T-helper 9 cell (primary cell): ENCODE measurements around the gene GP9.

Experiments used
- DNase-seq: peaks from one replicate; pipeline ENCODE4 v3.0.0-alpha.2; 2020

The GP9 gene

GRCh38 chr3:129030611-129031010 lies 30.0 kb upstream of the GP9 start:
- DNase-seq: no peak

- no peak for DNase-seq
Measured at GRCh38 chr3:129031476-129032215, 28.9 kb upstream of the GP9 start.

GRCh38 chr3:129032716-129033115 lies 27.9 kb upstream of the GP9 start:
- DNase-seq: no peak

DNA sequence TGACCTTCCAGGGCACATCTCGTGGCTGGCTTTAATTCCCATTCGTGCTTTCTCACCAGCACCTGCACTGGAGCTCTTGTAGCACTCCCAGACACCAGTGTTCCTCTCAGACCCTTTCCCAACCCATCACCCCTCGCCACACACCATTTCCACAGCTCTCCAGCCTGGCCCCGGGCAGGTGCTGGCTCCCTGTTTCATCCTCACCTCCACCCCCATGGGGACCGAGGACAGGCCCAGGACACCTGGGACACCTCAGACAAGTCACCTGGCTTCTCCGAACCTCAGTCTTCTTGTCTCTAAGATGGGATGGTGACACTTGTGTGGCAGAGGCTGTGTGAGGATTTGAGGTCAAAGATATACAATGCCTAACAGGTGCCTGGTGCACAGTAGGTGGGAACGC lies 27.4 kb upstream of the GP9 start:
- no peak for DNase-seq

DNA sequence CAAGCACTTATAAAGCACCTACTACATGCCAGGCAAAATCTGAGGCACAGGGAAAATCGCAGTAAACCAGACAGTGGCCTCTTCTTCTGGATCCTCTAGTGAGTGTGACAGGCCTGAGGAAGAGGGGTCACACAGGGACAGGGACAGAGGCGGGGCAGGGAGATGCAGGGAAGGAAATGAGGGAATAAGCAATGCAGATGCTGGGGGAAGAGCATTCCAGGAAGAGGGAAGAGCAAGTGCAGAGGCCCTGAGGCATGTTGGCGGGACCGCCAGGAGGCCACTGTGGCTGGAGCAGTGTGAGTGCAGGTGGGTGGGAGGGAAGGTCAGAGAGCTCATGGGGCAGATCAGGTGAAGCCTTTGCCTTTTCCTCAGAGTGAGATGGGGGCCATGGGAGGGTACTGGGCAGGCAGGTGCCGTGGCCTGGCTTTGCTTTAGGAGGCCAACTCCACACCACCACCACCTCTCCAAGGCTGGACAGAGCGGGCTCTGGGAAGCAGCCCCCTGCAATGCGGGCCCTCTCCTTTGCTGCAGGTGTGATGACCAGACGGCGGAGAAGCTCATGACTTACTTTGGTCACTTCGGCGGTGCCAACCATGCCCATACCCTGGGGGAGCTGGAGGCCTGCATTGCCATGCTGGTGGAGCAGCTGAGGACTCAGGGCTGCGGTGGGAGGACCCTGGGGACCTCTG lies 26.8 kb upstream of the GP9 start:
- no peak for DNase-seq

- DNase-seq: no peak
Measured at GRCh38 chr3:129034642-129035041, 25.9 kb upstream of the GP9 start.

- no peak for DNase-seq
Measured at GRCh38 chr3:129035360-129036221, 25.0 kb upstream of the GP9 start.

DNA sequence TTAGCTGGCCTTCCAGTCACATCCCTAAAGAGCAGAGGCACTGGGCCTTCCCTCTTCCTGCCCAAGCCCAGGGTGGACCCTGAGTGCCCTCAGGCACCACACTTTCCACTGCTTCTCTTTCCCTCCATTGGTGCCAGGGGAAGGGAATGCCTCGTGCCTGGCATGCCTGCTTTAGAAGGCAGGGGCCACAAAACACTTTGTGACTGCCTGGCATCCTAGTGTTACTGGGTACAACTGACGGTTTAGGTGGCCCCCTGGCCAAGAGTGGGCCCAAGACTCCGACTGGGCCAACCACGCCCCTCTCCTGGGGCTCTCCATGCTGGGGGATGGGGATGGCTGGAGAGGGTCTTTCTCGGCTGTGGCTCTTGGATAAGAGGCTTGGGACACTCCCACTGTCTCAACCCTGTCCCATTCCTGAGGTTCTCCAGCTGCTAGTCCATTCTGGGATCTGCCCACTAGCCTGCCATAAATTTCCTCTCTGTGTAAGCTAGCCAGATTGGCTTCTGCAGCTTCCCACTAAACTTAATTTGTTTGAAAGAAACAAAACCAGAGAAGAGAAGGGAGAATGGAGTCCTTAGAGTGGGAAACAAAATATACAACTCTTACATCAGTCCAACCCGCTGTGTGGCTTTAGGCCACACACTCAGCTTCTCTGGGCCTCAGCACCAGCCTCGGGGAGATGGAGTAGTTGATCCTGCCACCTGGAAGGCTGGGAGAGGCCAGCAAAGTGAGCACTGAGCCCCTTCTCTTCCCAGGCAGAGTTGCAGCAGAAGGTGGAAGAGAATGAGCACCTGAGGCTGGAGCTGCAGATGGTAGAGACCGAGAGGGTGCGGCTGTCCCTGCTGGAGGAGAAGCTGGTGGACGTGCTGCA lies 24.1 kb upstream of the GP9 start:
- no peak for DNase-seq

GRCh38 chr3:129037093-129037419 lies 23.5 kb upstream of the GP9 start:
- DNase-seq: no peak

GRCh38 chr3:129038121-129038855 lies 22.3 kb upstream of the GP9 start:
- DNase-seq: no peak

- DNase-seq: no peak
Measured at GRCh38 chr3:129039271-129040038, 21.1 kb upstream of the GP9 start.

DNA sequence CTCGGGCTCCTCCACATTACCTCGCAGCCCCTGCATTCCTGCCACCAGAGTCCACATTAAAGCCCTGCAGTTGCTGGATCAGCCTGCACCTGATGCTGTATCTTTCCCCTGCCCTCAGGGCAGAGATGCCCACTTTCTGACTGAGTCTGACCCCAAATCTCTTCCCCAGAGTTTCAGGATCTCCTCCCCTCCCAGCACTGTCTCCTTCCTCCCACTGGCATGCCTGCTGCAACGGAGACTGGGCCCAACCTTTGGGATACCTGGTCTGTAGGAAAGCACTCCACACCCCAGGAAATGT lies 20.6 kb upstream of the GP9 start:
- DNase-seq: no peak

DNA sequence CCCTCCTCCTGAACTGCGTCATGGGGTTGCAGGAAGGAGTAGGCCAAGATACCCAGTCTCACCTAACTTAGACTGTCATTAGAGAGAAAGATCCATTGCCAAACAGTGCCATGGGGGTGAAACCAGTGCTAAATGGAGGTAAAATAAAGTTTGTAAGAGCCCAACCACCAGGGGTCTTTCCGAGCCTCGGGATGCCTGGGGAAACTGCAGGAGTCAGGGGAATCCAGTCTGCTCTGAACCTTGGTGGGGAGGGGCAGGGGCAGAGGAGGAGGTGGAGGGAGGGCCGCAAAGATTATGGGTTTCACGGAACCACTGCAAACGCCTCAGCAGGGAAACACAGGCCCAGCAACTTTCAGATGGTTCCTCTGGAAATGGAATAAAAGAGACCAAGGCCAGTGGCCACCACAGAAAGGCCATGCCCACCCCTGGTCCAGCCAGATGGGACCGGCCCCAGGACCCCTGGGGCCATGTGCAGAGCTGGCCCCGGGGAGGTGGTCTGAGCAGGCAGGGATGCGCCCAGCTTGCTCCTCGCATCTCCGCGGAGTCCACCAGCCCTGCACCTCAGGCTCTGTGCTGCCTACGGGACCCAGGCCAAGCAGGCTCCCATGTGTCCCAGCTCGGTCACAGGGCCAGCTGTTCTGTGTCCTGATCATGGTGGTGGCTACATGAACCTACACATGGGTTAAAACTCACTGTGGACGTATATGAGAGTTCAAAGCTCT lies 19.8 kb upstream of the GP9 start:
- DNase-seq: no peak

DNA sequence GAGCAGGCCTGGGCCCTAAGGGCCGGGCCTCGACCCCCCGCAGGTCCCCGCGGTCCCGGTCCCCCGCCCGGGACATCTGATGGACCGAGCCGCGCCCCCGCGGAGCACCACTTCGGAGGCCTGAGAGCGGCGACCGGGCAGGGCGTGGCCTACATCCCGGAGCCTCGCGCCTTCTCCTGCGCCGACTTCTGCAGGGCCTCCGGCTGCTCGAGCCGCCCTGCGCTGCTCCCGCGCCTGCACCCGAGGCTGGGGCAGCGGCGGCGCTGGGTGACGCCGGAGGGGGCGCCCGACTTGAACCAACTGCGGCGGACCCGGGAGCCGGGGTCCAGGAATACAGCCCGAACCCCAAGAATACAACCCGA lies 14.9 kb upstream of the GP9 start:
- DNase-seq: no peak

DNA sequence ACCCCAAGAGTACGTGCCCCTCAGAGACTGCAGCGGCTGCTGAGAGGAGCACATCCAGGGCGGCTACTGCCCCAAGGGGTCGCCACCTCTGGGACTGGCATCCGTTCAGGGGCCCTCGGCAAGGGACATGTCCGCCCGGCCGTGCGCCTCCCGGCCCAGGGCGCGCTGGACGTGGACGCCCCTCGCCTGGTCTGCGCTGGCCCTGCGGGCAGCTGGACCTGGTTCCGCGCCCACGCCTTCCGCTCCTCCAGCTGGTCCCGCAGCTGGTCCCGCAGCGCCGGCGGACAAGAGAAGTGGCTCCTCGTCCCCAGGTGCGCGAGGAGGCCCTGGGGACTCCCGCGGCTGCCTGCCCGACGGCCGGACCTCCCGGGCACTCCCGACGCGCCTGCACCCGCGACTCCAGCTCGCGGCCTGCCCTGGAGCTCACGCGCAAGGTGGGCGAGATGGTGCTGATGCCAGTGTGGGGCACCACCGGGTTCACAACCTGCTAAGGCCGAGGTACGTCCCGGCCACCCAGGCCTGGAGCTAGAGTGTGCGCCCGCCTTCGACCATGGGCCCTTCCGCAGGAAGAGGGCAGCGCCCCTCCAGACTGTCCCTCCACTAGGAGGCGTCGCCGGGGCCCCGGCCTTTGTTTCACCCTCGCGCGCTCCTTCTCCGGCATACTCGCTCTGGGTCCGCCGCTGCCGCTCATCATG lies 14.4 kb upstream of the GP9 start:
- DNase-seq: no peak

DNA sequence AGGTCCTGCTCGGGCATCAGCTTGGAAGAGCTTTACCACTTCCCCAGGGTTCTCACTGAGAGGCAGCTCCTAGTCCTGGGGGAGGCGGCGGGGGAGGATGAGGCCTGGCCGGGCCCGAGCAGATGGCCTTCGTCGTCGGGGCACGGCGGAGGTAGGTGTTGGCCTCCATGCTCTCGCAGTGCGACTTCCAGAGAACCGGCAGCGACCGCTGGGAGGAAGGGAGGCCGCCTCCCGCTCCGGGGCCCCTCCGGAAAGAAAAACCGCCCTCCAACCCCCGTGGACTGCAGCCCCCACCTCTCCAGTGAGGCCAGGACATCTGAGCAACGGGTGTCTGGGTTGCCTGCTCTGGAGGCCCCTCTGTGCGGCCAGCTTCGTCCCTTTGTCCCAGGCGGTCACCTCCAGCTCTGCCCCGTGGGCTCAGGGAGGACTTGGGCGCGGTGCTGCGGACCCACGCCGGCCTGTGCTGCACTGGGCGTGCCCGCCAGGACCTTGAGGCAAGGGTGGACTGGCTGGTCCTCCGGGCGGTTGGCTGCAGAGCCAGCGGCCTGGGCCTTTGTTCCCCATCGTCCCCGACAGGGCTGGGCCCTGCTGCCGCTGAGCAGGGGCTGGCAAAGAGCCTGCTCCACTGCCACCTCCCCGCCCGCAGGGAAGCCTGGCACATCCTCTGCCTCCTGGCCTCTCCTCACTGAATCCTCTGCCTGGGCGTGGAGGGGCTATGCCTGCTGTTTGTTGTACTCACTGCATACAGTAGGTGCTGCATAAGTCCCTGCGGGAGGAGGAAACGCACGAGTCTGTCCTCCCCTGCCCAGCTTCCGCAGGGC lies 13.6 kb upstream of the GP9 start:
- no peak for DNase-seq

GRCh38 chr3:129047553-129047839 lies 13.1 kb upstream of the GP9 start:
- no peak for DNase-seq

DNA sequence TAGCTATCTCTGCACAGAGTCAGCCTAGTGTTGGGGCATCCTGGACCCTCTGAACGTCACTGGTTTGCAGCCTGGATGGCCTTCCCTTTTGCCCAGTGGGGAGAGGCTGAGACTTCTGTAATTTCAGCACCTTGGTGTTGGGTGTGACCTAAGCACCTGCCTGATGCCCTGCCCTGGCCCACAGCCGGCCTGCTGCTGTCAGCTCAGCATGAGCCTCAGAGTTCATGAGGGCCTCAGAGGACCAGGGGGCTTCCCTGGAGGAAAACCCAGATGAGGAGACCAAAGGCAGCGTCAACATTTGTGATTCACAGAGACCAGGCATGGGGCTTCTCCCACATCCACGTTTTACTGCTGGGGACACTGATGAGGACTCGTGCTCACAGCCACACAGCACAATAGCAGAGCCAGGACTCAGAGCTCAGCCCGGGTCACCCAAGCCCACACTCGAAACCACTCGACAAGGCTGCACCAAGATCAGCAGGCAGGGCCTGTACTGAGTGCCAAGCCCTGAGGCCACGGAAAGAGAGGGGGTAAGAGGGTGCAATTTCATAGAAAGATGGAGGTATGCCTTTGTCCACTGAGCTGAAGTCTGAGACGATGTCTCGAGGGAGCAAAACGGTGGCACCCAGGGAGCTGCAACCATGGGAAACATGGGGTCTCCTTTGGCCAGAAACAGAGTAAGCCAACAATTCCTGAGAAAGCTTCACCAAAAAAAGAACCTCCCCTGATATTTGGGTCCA lies 9.9 kb upstream of the GP9 start:
- no peak for DNase-seq

DNA sequence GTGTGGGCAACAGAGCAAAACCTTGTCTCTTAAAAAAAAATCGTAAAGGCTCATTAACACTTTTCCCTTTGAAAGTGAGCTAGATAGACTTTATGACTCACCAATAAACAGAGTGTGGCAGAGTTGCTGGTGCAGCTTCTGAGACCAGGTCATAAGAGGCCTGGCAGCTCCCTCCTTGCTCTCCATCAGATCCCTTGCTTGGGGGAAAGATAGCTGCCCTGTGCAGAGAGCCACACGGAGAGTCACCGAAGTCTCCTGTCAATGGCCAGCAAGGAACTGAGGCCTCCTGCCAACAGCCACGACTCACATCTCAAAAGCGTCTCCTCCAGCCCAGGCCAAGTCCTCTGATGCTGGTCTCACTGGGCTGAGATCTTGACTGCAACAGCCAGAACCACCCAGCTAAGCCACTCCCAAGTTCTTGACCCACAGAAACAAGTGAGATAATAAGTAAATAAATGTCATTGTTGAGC lies 8.7 kb upstream of the GP9 start:
- no peak for DNase-seq
